ENCODE results near the gene OSBPL10. TPM values are rescaled to one million over a fixed set of nuclear protein-coding genes. Genes with fewer than 3 reads are reported as not detected.

Gene OSBPL10
- polyA plus RNA-seq, 1 donor from 2014 or later = 2.0 TPM

DNA sequence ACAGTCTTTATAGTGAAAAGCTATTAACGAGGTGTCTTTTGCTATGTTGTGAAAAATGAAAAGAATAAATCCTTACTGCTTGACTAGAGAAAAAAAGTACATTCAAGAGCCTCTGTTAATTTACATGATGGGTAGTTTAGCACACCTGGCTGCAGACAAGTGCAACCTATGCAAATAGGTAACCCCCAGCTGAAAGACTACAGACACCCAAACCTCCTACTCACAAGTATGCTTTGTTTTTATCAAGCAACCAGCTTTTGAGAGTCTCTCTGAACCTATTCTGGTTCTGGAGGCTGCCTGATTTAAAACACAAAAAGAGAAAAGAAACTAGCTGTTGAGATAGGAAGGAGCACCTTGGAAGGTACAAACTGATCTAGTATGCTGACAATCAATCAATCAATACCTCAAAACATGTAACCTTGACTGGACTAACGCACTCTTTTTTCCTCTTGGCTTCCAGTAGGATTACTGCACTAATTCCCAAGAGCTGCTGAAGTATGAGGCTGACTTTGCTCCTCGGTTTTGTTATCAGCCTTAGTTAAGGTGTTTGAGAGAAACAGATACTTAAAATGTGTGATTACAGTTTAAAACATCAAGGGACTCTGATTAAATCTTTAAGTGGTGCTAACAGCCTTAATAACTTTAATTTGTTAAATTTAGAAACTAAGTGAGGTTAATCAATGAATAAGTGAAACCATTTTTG is 63.6 kb downstream of the OSBPL10 start:
- Histone ChIP-seq H3K4me2 (ENCODE audit: low read length) (no peak overlapping the region), H3K9me2 (ENCODE audit: insufficient read depth, low read length) (no peaks in the 10 kb centered on the region), H3F3A (ENCODE audit: insufficient read depth, low read length, poor library complexity, severe bottlenecking) (no peaks in the 10 kb centered on the region), H3K9me3 (ENCODE audit: low read length) (no peaks in the 10 kb centered on the region), H3K27me3 (ENCODE audit: insufficient read depth, low read depth, low read length) (no peaks in the 10 kb centered on the region), H3K36me3 (ENCODE audit: insufficient read depth, low read length) (no peaks in the 10 kb centered on the region), H3K9ac (ENCODE audit: low read length) (no peak overlapping the region), H2AFZ (ENCODE audit: low read depth, low read length) (no peak overlapping the region), H4K20me1 (ENCODE audit: insufficient read depth) (no peaks in the 10 kb centered on the region), H3K27ac (ENCODE audit: low read length) (no peak overlapping the region), H3K79me2 (replicated peaks; ENCODE audit: insufficient read depth, low read length) (no peaks in the 10 kb centered on the region), H3K4me3 (ENCODE audit: low read length) (no peak overlapping the region)
- no peak for TF ChIP-seq POLR2AphosphoS5 (IDR thresholded peaks at IDR 0.05)
- TF ChIP-seq EZH2 (IDR thresholded peaks at IDR 0.05; ENCODE audit: borderline replicate concordance, insufficient read depth, low read length, poor library complexity, severe bottlenecking) = no peak
- TF ChIP-seq, protein P1, sequence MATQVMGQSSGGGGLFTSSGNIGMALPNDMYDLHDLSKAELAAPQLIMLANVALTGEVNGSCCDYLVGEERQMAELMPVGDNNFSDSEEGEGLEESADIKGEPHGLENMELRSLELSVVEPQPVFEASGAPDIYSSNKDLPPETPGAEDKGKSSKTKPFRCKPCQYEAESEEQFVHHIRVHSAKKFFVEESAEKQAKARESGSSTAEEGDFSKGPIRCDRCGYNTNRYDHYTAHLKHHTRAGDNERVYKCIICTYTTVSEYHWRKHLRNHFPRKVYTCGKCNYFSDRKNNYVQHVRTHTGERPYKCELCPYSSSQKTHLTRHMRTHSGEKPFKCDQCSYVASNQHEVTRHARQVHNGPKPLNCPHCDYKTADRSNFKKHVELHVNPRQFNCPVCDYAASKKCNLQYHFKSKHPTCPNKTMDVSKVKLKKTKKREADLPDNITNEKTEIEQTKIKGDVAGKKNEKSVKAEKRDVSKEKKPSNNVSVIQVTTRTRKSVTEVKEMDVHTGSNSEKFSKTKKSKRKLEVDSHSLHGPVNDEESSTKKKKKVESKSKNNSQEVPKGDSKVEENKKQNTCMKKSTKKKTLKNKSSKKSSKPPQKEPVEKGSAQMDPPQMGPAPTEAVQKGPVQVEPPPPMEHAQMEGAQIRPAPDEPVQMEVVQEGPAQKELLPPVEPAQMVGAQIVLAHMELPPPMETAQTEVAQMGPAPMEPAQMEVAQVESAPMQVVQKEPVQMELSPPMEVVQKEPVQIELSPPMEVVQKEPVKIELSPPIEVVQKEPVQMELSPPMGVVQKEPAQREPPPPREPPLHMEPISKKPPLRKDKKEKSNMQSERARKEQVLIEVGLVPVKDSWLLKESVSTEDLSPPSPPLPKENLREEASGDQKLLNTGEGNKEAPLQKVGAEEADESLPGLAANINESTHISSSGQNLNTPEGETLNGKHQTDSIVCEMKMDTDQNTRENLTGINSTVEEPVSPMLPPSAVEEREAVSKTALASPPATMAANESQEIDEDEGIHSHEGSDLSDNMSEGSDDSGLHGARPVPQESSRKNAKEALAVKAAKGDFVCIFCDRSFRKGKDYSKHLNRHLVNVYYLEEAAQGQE (IDR thresholded peaks at IDR 0.05; ENCODE audit: borderline replicate concordance) = no peak
- TF ChIP-seq TAF1 (IDR thresholded peaks at IDR 0.05; ENCODE audit: low read depth) = no peak
- TF ChIP-seq, protein P2, sequence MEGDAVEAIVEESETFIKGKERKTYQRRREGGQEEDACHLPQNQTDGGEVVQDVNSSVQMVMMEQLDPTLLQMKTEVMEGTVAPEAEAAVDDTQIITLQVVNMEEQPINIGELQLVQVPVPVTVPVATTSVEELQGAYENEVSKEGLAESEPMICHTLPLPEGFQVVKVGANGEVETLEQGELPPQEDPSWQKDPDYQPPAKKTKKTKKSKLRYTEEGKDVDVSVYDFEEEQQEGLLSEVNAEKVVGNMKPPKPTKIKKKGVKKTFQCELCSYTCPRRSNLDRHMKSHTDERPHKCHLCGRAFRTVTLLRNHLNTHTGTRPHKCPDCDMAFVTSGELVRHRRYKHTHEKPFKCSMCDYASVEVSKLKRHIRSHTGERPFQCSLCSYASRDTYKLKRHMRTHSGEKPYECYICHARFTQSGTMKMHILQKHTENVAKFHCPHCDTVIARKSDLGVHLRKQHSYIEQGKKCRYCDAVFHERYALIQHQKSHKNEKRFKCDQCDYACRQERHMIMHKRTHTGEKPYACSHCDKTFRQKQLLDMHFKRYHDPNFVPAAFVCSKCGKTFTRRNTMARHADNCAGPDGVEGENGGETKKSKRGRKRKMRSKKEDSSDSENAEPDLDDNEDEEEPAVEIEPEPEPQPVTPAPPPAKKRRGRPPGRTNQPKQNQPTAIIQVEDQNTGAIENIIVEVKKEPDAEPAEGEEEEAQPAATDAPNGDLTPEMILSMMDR (IDR thresholded peaks at IDR 0.05; ENCODE audit: poor library complexity, severe bottlenecking) = no peak
- no peak for TF ChIP-seq SMC3 (conservative IDR thresholded peaks at IDR 0.05; ENCODE audit: poor library complexity)
- no peak for TF ChIP-seq EP300 (conservative IDR thresholded peaks at IDR 0.05; ENCODE audit: poor library complexity, severe bottlenecking)
- no peak for TF ChIP-seq RAD21 (conservative IDR thresholded peaks at IDR 0.05)
- TF ChIP-seq MXI1 (conservative IDR thresholded peaks at IDR 0.05; ENCODE audit: poor library complexity, severe bottlenecking) = no peak

DNA sequence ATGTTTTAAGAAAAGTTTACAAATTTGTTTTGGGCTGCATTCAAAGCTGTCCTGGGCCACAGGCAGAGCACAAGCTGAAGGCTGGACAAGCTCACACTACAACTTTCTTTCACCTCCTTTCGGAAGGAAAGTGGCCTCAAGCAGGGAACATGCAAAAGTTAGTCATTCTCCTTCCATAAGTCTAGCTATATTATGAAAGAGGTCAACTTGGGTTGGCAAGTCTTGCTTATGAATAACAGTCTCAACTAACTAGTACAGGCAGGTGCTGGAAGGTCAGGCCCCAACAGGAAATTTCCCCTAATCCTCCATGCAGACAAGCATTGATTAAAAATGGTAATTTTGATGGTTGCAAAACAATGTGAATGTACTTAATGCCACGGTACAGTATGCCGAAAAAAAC is 69.4 kb downstream of the OSBPL10 start:
- Histone ChIP-seq H3F3A (ENCODE audit: insufficient read depth, low read length, poor library complexity, severe bottlenecking) (no peaks in the 10 kb centered on the region), H3K4me3 (ENCODE audit: low read length) (no peak overlapping the region), H3K27ac (ENCODE audit: low read length) (no peak overlapping the region), H3K4me2 (ENCODE audit: low read length) (no peak overlapping the region), H3K27me3 (ENCODE audit: insufficient read depth, low read depth, low read length) (no peaks in the 10 kb centered on the region), H3K79me2 (replicated peaks; ENCODE audit: insufficient read depth, low read length) (no peaks in the 10 kb centered on the region), H3K36me3 (ENCODE audit: insufficient read depth, low read length) (no peaks in the 10 kb centered on the region), H3K9ac (ENCODE audit: low read length) (no peak overlapping the region), H4K20me1 (ENCODE audit: insufficient read depth) (no peaks in the 10 kb centered on the region), H2AFZ (ENCODE audit: low read depth, low read length) (no peak overlapping the region), H3K9me3 (ENCODE audit: low read length) (no peaks in the 10 kb centered on the region), H3K9me2 (ENCODE audit: insufficient read depth, low read length) (no peaks in the 10 kb centered on the region)
- no peak for TF ChIP-seq EP300 (conservative IDR thresholded peaks at IDR 0.05; ENCODE audit: poor library complexity, severe bottlenecking)
- TF ChIP-seq TAF1 (IDR thresholded peaks at IDR 0.05; ENCODE audit: low read depth) = no peak
- TF ChIP-seq POLR2AphosphoS5 (IDR thresholded peaks at IDR 0.05) = no peak
- TF ChIP-seq, protein P1 (IDR thresholded peaks at IDR 0.05; ENCODE audit: borderline replicate concordance) = no peak
- no peak for TF ChIP-seq MXI1 (conservative IDR thresholded peaks at IDR 0.05; ENCODE audit: poor library complexity, severe bottlenecking)
- TF ChIP-seq RAD21 (conservative IDR thresholded peaks at IDR 0.05) = no peak
- TF ChIP-seq, protein P2 (IDR thresholded peaks at IDR 0.05; ENCODE audit: poor library complexity, severe bottlenecking) = no peak

Data from neural cell (in vitro differentiated cells).